Neural cell (in vitro differentiated cells): ENCODE measurements around the gene ATF7IP. TPM values are rescaled to one million over a fixed set of nuclear protein-coding genes. Genes with fewer than 3 reads are reported as not detected.
"Not testable (repeated sequence)": the region's sequence is repeated elsewhere in the genome, so short reads cannot be mapped to it uniquely, and the experiment has no call there.

Experiments
- H2AFZ ChIP-seq: fragments of 200-600, 300-800 bp; sonication (generic), shearing (Covaris generic); 2 replicates; pipeline ENCODE4 v1.6.0; 2014; ENCODE audit warnings: low read depth, mild to moderate bottlenecking, antibody characterized with exemption, low read length, moderate library complexity
- H3F3A ChIP-seq: fragments of 200-600 bp; shearing (Covaris generic); 2 replicates; pipeline ENCODE4 v1.6.1; 2016; ENCODE audit warnings: mild to moderate bottlenecking, moderate library complexity, mixed read lengths, antibody characterized with exemption, low read length; ENCODE audit not compliant: insufficient read depth, poor library complexity, severe bottlenecking
- H3K27ac ChIP-seq: fragments of 200-600, 300-800 bp; sonication (generic), shearing (Covaris generic); 2 replicates; pipeline ENCODE4 v1.5.1; 2014; ENCODE audit warnings: mild to moderate bottlenecking, low read length, moderate library complexity
- H3K27me3 ChIP-seq: fragments of 300-800, 200-600 bp; sonication (generic), shearing (Covaris generic); 2 replicates; pipeline ENCODE4 v1.6.0; 2014; ENCODE audit warnings: mild to moderate bottlenecking, low read depth, low read length, moderate library complexity; ENCODE audit not compliant: insufficient read depth
- H3K36me3 ChIP-seq: fragments of 300-800, 200-600 bp; sonication (generic), shearing (Covaris generic); 2 replicates; pipeline ENCODE4 v1.5.1; 2014; ENCODE audit warnings: mild to moderate bottlenecking, antibody characterized with exemption, low read length, moderate library complexity; ENCODE audit not compliant: insufficient read depth
- H3K4me2 ChIP-seq: fragments of 300-800, 200-600 bp; sonication (generic), shearing (Covaris generic); 2 replicates; pipeline ENCODE4 v1.6.0; 2014; ENCODE audit warnings: mild to moderate bottlenecking, low read length
- H3K4me3 ChIP-seq: fragments of 300-800, 200-600 bp; sonication (generic), shearing (Covaris generic); 2 replicates; pipeline ENCODE4 v1.5.1; 2014; ENCODE audit warnings: mild to moderate bottlenecking, low read length, moderate library complexity
- H3K79me2 ChIP-seq: fragments of 200-600 bp; shearing (Covaris generic); replicated peaks from 2 replicates; pipeline ENCODE4 v1.6.0; 2014; ENCODE audit warnings: mild to moderate bottlenecking, low read length, moderate library complexity; ENCODE audit not compliant: insufficient read depth
- H3K9ac ChIP-seq: fragments of 300-800, 200-600 bp; sonication (generic), shearing (Covaris generic); 2 replicates; pipeline ENCODE4 v1.6.1; 2016; ENCODE audit warnings: mild to moderate bottlenecking, low read length, mixed read lengths
- H3K9me2 ChIP-seq: fragments of 200-600 bp; shearing (Covaris generic); 2 replicates; pipeline ENCODE4 v1.6.1; 2016; ENCODE audit warnings: mild to moderate bottlenecking, low read length, mixed read lengths; ENCODE audit not compliant: insufficient read depth
- H3K9me3 ChIP-seq: fragments of 200-600, 300-800 bp; sonication (generic), shearing (Covaris generic); 2 replicates; pipeline ENCODE4 v1.6.1; 2016; ENCODE audit warnings: mild to moderate bottlenecking, mixed run types, low read length, moderate library complexity, mixed read lengths
- H4K20me1 ChIP-seq: fragments of 200-600 bp; shearing (Covaris generic); 2 replicates; pipeline ENCODE4 v1.6.1; 2016; ENCODE audit warnings: mild to moderate bottlenecking, mixed run types; ENCODE audit not compliant: insufficient read depth
- EP300 ChIP-seq: fragments of 450-650 bp; conservative IDR thresholded peaks from 2 replicates; pipeline ENCODE4 v1.6.1; 2014; ENCODE audit warnings: antibody characterized with exemption, mild to moderate bottlenecking, moderate library complexity; ENCODE audit not compliant: poor library complexity, severe bottlenecking
- EZH2 ChIP-seq: fragments of 200-600, 300-800 bp; shearing (Covaris generic), sonication (generic); IDR thresholded peaks from 2 replicates; pipeline ENCODE4 v1.6.1; 2014; ENCODE audit warnings: antibody characterized with exemption, low read length, borderline replicate concordance, mild to moderate bottlenecking; ENCODE audit not compliant: insufficient read depth, poor library complexity, severe bottlenecking
- MXI1 ChIP-seq: fragments of 450-650 bp; conservative IDR thresholded peaks from 2 replicates; pipeline ENCODE4 v1.6.1; 2014; ENCODE audit warnings: antibody characterized with exemption, mild to moderate bottlenecking; ENCODE audit not compliant: poor library complexity, severe bottlenecking
- POLR2AphosphoS5 ChIP-seq: IDR thresholded peaks from 2 replicates; pipeline ENCODE4 v1.6.1; 2012
- RAD21 ChIP-seq: fragments of 450-650 bp; conservative IDR thresholded peaks from 2 replicates; pipeline ENCODE4 v1.6.1; 2014; ENCODE audit warnings: antibody characterized with exemption, mild to moderate bottlenecking, moderate library complexity
- SMC3 ChIP-seq: fragments of 450-650 bp; conservative IDR thresholded peaks from 2 replicates; pipeline ENCODE4 v1.6.1; 2014; ENCODE audit warnings: antibody characterized with exemption, mild to moderate bottlenecking, moderate library complexity; ENCODE audit not compliant: poor library complexity
- TAF1 ChIP-seq: IDR thresholded peaks from 2 replicates; pipeline ENCODE4 v1.6.1; 2012; ENCODE audit warnings: low read depth
- polyA plus RNA-seq: library from polyadenylated mRNA; depleted of rRNA; stranded (reverse); fragments of >200 nt; gene quantifications from 2 replicates; pipeline ENCODE4 v1.2.3, GENCODE V29; 2014
- TF ChIP-seq, protein P1 (sequence below): IDR thresholded peaks from 2 replicates; pipeline ENCODE4 v1.6.1; 2012; ENCODE audit warnings: borderline replicate concordance
- TF ChIP-seq, protein P2 (sequence below): fragments of 450-650 bp; IDR thresholded peaks from 2 replicates; pipeline ENCODE4 v1.5.1; 2014; ENCODE audit warnings: antibody characterized with exemption, mild to moderate bottlenecking, moderate library complexity; ENCODE audit not compliant: poor library complexity, severe bottlenecking

Gene ATF7IP
- polyA plus RNA-seq, 1 donor from 2014 or later: 34.8 TPM

DNA sequence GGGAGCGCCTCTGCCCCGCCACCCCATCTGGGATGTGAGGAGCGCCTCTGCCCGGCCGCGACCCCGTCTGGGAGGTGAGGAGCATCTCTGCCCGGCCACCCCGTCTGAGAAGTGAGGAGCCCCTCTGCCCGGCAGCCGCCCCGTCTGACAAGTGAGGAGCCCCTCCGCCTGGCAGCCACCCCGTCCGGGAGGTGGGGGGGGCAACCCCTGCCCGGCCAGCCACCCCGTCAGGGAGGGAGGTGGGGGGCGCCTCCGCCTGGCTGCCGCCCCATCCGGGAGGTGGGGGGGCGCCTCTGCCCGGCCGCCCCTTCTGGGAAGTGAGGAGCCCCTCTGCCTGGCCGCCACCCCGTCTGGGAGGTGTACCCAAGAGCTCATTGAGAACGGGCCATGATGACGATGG is 10.8 kb upstream of the ATF7IP start:
- H3K4me2 ChIP-seq, H3K27ac ChIP-seq, H3F3A ChIP-seq, H3K36me3 ChIP-seq, H3K9ac ChIP-seq, H3K27me3 ChIP-seq, H4K20me1 ChIP-seq, H3K4me3 ChIP-seq, H3K9me2 ChIP-seq, H3K9me3 ChIP-seq, H3K79me2 ChIP-seq, H2AFZ ChIP-seq: not testable (repeated sequence)

DNA sequence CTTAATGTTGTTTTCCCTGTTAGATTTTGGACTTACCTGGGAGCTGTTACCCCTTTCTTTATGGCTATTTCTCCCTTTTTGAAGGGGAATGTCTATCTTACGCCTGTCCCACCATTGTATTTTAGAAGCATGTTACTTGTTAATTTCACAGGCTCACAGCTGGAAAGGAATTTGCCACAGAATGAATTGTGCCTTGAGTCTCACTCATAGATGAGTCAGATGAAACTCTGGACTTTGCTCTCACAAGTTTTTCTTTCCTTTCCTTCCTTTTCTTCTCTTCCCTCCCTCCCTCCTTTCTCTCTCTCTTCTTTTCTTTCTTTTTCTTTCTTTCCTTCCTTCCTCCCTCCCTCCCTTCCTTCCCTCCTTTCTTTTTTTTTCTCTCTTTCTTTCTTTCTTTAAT is 9.3 kb upstream of the ATF7IP start:
- Histone ChIP-seq H4K20me1 (no peaks in the 10 kb centered on the region), H3K9me2 (no peaks in the 10 kb centered on the region), H3K9me3 (no peaks in the 10 kb centered on the region), H3K4me2 (no peak overlapping the region), H3K27me3 (no peaks in the 10 kb centered on the region), H3F3A (no peaks in the 10 kb centered on the region), H3K79me2 (no peaks in the 10 kb centered on the region), H3K27ac (no peak overlapping the region), H2AFZ (no peak overlapping the region), H3K9ac (no peak overlapping the region), H3K4me3 (no peak overlapping the region), H3K36me3 (no peaks in the 10 kb centered on the region)
- TF ChIP-seq TAF1 (no peak), POLR2AphosphoS5 (no peak), RAD21 (no peak), EP300 (no peak), EZH2 (no peak), SMC3 (no peak), MXI1 (no peak)
- TF ChIP-seq, protein P1, sequence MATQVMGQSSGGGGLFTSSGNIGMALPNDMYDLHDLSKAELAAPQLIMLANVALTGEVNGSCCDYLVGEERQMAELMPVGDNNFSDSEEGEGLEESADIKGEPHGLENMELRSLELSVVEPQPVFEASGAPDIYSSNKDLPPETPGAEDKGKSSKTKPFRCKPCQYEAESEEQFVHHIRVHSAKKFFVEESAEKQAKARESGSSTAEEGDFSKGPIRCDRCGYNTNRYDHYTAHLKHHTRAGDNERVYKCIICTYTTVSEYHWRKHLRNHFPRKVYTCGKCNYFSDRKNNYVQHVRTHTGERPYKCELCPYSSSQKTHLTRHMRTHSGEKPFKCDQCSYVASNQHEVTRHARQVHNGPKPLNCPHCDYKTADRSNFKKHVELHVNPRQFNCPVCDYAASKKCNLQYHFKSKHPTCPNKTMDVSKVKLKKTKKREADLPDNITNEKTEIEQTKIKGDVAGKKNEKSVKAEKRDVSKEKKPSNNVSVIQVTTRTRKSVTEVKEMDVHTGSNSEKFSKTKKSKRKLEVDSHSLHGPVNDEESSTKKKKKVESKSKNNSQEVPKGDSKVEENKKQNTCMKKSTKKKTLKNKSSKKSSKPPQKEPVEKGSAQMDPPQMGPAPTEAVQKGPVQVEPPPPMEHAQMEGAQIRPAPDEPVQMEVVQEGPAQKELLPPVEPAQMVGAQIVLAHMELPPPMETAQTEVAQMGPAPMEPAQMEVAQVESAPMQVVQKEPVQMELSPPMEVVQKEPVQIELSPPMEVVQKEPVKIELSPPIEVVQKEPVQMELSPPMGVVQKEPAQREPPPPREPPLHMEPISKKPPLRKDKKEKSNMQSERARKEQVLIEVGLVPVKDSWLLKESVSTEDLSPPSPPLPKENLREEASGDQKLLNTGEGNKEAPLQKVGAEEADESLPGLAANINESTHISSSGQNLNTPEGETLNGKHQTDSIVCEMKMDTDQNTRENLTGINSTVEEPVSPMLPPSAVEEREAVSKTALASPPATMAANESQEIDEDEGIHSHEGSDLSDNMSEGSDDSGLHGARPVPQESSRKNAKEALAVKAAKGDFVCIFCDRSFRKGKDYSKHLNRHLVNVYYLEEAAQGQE: no peak
- TF ChIP-seq, protein P2, sequence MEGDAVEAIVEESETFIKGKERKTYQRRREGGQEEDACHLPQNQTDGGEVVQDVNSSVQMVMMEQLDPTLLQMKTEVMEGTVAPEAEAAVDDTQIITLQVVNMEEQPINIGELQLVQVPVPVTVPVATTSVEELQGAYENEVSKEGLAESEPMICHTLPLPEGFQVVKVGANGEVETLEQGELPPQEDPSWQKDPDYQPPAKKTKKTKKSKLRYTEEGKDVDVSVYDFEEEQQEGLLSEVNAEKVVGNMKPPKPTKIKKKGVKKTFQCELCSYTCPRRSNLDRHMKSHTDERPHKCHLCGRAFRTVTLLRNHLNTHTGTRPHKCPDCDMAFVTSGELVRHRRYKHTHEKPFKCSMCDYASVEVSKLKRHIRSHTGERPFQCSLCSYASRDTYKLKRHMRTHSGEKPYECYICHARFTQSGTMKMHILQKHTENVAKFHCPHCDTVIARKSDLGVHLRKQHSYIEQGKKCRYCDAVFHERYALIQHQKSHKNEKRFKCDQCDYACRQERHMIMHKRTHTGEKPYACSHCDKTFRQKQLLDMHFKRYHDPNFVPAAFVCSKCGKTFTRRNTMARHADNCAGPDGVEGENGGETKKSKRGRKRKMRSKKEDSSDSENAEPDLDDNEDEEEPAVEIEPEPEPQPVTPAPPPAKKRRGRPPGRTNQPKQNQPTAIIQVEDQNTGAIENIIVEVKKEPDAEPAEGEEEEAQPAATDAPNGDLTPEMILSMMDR: no peak

DNA sequence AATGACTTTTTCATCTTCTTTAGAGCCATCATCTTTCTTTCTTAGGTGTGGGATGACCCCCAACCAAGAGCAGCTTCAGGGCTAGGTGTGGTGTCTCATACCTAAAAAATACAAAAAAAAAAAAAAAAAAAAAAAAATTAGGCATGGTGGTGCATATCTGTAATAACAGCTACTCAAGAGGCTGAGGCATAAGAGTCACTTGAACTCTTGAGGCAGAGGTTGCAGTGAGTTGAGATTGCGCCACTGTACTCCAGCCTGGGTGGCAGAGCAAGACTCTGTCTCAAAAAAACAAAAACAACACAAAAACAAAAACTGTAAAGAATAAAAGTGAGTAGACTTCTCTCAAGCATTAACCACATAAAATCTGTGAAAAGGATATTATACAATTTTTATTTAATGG is 8.0 kb upstream of the ATF7IP start:
- Histone ChIP-seq H3K36me3 (no peaks in the 10 kb centered on the region), H3K9me2 (no peaks in the 10 kb centered on the region), H3K27ac (no peak overlapping the region), H3K9me3 (no peaks in the 10 kb centered on the region), H2AFZ (no peak overlapping the region), H3F3A (no peaks in the 10 kb centered on the region), H3K4me3 (no peak overlapping the region), H3K4me2 (no peak overlapping the region), H3K79me2 (no peaks in the 10 kb centered on the region), H4K20me1 (no peaks in the 10 kb centered on the region), H3K9ac (no peak overlapping the region), H3K27me3 (no peaks in the 10 kb centered on the region)
- TF ChIP-seq, protein P2: no peak
- TF ChIP-seq EZH2 (no peak), POLR2AphosphoS5 (no peak), SMC3 (no peak), MXI1 (no peak), RAD21 (no peak), TAF1 (no peak), EP300 (no peak)
- TF ChIP-seq, protein P1: no peak
